Measurements from ENCODE around the gene DDIT4.
A peak's percentile ranks its signal among the peaks of the same experiment; 100 is the strongest.

DNA sequence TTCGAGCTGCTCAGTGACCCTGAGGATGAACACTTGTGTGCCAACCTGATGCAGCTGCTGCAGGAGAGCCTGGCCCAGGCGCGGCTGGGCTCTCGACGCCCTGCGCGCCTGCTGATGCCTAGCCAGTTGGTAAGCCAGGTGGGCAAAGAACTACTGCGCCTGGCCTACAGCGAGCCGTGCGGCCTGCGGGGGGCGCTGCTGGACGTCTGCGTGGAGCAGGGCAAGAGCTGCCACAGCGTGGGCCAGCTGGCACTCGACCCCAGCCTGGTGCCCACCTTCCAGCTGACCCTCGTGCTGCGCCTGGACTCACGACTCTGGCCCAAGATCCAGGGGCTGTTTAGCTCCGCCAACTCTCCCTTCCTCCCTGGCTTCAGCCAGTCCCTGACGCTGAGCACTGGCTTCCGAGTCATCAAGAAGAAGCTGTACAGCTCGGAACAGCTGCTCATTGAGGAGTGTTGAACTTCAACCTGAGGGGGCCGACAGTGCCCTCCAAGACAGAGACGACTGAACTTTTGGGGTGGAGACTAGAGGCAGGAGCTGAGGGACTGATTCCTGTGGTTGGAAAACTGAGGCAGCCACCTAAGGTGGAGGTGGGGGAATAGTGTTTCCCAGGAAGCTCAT, 1.1 kb downstream of the DDIT4 start:
- TF ChIP-seq, protein P1, sequence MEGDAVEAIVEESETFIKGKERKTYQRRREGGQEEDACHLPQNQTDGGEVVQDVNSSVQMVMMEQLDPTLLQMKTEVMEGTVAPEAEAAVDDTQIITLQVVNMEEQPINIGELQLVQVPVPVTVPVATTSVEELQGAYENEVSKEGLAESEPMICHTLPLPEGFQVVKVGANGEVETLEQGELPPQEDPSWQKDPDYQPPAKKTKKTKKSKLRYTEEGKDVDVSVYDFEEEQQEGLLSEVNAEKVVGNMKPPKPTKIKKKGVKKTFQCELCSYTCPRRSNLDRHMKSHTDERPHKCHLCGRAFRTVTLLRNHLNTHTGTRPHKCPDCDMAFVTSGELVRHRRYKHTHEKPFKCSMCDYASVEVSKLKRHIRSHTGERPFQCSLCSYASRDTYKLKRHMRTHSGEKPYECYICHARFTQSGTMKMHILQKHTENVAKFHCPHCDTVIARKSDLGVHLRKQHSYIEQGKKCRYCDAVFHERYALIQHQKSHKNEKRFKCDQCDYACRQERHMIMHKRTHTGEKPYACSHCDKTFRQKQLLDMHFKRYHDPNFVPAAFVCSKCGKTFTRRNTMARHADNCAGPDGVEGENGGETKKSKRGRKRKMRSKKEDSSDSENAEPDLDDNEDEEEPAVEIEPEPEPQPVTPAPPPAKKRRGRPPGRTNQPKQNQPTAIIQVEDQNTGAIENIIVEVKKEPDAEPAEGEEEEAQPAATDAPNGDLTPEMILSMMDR (IDR thresholded peaks at IDR 0.05), result peak; percentile 31 to 83 (median 70)
- TF ChIP-seq POLR2A (IDR thresholded peaks at IDR 0.05), result peak in 1 of 2 donors; percentile 54

Measured in adrenal gland (tissue), 5 donors.